ENCODE results near the gene PCNX2. TPM values are rescaled to one million over a fixed set of nuclear protein-coding genes. Genes with fewer than 3 reads are reported as not detected.

The PCNX2 gene
- total RNA-seq, 1 experiment from 2014 or later, result 15.3 TPM

DNA sequence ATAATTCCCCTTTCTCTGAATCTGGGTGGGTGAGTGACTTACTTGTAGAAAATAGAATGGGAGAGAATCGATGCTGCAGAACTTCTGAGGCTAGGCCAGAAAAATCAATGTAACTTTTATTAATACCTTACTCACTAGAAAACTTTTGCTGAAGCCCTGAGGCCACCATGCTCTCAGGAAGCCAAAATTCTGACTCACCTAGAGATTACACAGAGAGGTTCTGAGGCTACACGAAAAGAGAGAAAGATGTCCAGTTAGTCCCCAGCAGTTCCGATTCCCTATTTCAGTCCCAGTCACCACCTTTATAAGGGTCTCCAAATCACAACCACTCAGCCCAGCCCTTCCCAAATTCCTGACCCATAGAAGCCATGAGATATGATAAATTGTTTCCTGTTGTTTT is 210.0 kb downstream of the PCNX2 start:
- no peak overlapping the region for H3K9ac ChIP-seq (ENCODE audit: low read length)
- H3K79me2 ChIP-seq (ENCODE audit: insufficient read depth, low read length), result no peaks in the 10 kb centered on the region
- H3K4me3 ChIP-seq (replicated peaks in 1 of 2; ENCODE audit: low read depth in 1 of 2, low read length in 2 of 2), result no peak overlapping the region
- H3K4me2 ChIP-seq (ENCODE audit: low read length), result no peak overlapping the region
- H2AFZ ChIP-seq (ENCODE audit: low read depth, low read length, poor library complexity, severe bottlenecking), result no peak overlapping the region
- no peaks in the 10 kb centered on the region for H3K9me3 ChIP-seq (ENCODE audit: control insufficient read depth in 1 of 2, insufficient read depth in 1 of 2, low read depth in 1 of 2, low read length in 2 of 2)
- H4K20me1 ChIP-seq (ENCODE audit: insufficient read depth), result no peaks in the 10 kb centered on the region
- DNase-seq (ENCODE audit: low read depth, low spot score), result no peak
- ChIA-PET POLR2A (no interaction called here), RAD21 (ENCODE audit: low non-redundant PET in 1 of 2, low total read pairs in 2 of 2, uncharacterized antibody in 2 of 2, unreplicated experiment in 2 of 2) (no interaction called here), CTCF (no interaction called here)
- no peak for ATAC-seq
- no peak for TF ChIP-seq SP1 (IDR thresholded peaks at IDR 0.05; ENCODE audit: low read depth)
- no peak overlapping the region for H3K27ac ChIP-seq (ENCODE audit: low read depth, low read length)
- no peaks in the 10 kb centered on the region for H3K9me2 ChIP-seq (ENCODE audit: insufficient read depth)
- no TSS peak for BruUV-seq (replicated peaks)
- H3K36me3 ChIP-seq (ENCODE audit: control insufficient read depth in 1 of 2, insufficient read depth in 2 of 2, low read length in 2 of 2), result no peaks in the 10 kb centered on the region
- intact Hi-C loops (cut with micrococcal nuclease), result no loop called here
- no peaks in the 10 kb centered on the region for H3K4me1 ChIP-seq (ENCODE audit: control insufficient read depth in 1 of 2, insufficient read depth in 2 of 2, low read length in 2 of 2)
- no peaks in the 10 kb centered on the region for H3K27me3 ChIP-seq (ENCODE audit: insufficient read depth, low read length)

DNA sequence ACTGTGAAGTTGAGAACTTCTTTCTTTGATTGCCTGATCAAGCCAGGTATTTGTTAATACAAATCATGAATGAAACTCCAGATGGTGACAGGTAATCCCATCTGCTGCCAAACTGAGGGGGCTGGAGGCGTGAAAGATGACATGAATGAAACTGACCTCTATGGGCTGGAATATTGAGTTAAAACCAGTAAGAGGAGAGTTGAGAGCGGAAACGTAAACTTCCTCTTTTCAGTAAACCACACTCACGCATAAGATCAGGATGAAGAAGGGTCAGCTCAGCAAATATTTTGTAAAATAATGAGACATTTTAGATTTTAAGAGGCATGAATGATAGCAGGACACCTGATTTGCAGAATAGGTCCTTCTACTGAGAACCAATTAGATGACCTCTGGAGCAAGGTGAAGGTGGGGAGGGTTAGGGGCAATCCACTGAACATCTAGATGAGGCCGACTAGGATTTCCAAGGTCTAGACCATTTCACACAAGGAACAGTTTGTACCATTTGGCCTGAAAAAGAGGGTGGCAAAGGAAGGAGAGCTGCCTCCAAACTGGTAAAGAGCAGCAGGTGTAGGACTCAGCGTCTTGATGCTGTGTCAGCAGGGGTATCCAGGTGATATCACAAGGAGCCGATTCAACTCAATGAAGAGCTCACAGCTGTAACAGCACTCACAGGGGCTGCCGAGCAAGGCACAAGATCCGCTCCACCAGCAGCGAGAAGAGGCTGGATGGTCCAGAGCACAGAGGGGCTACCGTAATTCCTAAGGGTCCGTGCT is 212.6 kb downstream of the PCNX2 start:
- CTCF ChIA-PET, result no interaction called here
- Histone ChIP-seq H3K4me1 (ENCODE audit: control insufficient read depth in 1 of 2, insufficient read depth in 2 of 2, low read length in 2 of 2) (no peaks in the 10 kb centered on the region), H3K9me3 (ENCODE audit: control insufficient read depth in 1 of 2, insufficient read depth in 1 of 2, low read depth in 1 of 2, low read length in 2 of 2) (no peaks in the 10 kb centered on the region), H3K9me2 (ENCODE audit: insufficient read depth) (no peaks in the 10 kb centered on the region), H3K4me3 (replicated peaks in 1 of 2; ENCODE audit: low read depth in 1 of 2, low read length in 2 of 2) (no peak overlapping the region), H3K9ac (ENCODE audit: low read length) (no peak overlapping the region), H3K36me3 (ENCODE audit: control insufficient read depth in 1 of 2, insufficient read depth in 2 of 2, low read length in 2 of 2) (no peaks in the 10 kb centered on the region), H4K20me1 (ENCODE audit: insufficient read depth) (no peaks in the 10 kb centered on the region), H3K27ac (ENCODE audit: low read depth, low read length) (no peak overlapping the region), H3K27me3 (ENCODE audit: insufficient read depth, low read length) (no peaks in the 10 kb centered on the region), H3K4me2 (ENCODE audit: low read length) (no peak overlapping the region), H3K79me2 (ENCODE audit: insufficient read depth, low read length) (no peaks in the 10 kb centered on the region), H2AFZ (ENCODE audit: low read depth, low read length, poor library complexity, severe bottlenecking) (no peak overlapping the region)
- ATAC-seq (no peak), DNase-seq (ENCODE audit: low read depth, low spot score) (no peak)
- intact Hi-C loops (cut with micrococcal nuclease), result no loop called here
- no TSS peak for BruUV-seq (replicated peaks)
- RAD21 ChIA-PET (ENCODE audit: low non-redundant PET in 1 of 2, low total read pairs in 2 of 2, uncharacterized antibody in 2 of 2, unreplicated experiment in 2 of 2), result no interaction called here
- no peak for TF ChIP-seq FOSL1 (IDR thresholded peaks at IDR 0.05; ENCODE audit: low read depth)
- TF ChIP-seq EGR1 (IDR thresholded peaks at IDR 0.05; ENCODE audit: low read depth), result no peak
- TF ChIP-seq TCF7L2 (IDR thresholded peaks at IDR 0.05; ENCODE audit: borderline replicate concordance, extremely low read depth, insufficient read depth, insufficient read length), result no peak
- TF ChIP-seq RAD21 (IDR thresholded peaks at IDR 0.05; ENCODE audit: low read depth), result no peak
- TF ChIP-seq, protein P1, sequence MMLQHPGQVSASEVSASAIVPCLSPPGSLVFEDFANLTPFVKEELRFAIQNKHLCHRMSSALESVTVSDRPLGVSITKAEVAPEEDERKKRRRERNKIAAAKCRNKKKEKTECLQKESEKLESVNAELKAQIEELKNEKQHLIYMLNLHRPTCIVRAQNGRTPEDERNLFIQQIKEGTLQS (IDR thresholded peaks at IDR 0.05), result no peak
- TF ChIP-seq ZFX (IDR thresholded peaks at IDR 0.05), result no peak
- no peak for TF ChIP-seq CEBPB (IDR thresholded peaks at IDR 0.05; ENCODE audit: low read depth)
- TF ChIP-seq SP1 (IDR thresholded peaks at IDR 0.05; ENCODE audit: low read depth), result no peak
- TF ChIP-seq, protein P2, sequence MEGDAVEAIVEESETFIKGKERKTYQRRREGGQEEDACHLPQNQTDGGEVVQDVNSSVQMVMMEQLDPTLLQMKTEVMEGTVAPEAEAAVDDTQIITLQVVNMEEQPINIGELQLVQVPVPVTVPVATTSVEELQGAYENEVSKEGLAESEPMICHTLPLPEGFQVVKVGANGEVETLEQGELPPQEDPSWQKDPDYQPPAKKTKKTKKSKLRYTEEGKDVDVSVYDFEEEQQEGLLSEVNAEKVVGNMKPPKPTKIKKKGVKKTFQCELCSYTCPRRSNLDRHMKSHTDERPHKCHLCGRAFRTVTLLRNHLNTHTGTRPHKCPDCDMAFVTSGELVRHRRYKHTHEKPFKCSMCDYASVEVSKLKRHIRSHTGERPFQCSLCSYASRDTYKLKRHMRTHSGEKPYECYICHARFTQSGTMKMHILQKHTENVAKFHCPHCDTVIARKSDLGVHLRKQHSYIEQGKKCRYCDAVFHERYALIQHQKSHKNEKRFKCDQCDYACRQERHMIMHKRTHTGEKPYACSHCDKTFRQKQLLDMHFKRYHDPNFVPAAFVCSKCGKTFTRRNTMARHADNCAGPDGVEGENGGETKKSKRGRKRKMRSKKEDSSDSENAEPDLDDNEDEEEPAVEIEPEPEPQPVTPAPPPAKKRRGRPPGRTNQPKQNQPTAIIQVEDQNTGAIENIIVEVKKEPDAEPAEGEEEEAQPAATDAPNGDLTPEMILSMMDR (IDR thresholded peaks at IDR 0.05 in 2 of 3, conservative IDR thresholded peaks at IDR 0.05 in 1 of 3; ENCODE audit: borderline replicate concordance in 1 of 3, insufficient read depth in 1 of 3, low read depth in 2 of 3, low read length in 2 of 3), result no peak
- TF ChIP-seq POLR2A (IDR thresholded peaks at IDR 0.05; ENCODE audit: borderline replicate concordance, extremely low read depth, insufficient read depth, insufficient read length), result no peak
- TF ChIP-seq POLR2AphosphoS5 (IDR thresholded peaks at IDR 0.05; ENCODE audit: low read depth, low read length), result no peak
- no peak for TF ChIP-seq CBX3 (IDR thresholded peaks at IDR 0.05; ENCODE audit: low read depth)
- POLR2A ChIA-PET, result no interaction called here

Data from HCT116 (cell line).